GM19467 (cell line): Measurements from ENCODE around the gene S100A6.
"Not testable (repeated sequence)": the region's sequence is repeated elsewhere in the genome, so short reads cannot be mapped to it uniquely, and the experiment has no call there.

ENCODE experiments used
- ATAC-seq: cut with Tn5 transposase; IDR thresholded peaks from one replicate; pipeline ENCODE4 v1.9.1; 2021; ENCODE audit warnings: mild to moderate bottlenecking, moderate library complexity; ENCODE audit not compliant: unreplicated experiment

Gene S100A6

GRCh38 chr1:153565529-153566374, 30.0 kb upstream of the S100A6 start, which contains the start of gene S100A2:
Gene S100A2 (minus strand): TSS chr1:153565844. CDS start chr1:153563877, 1,967 bp downstream.
- ATAC-seq = no peak

- ATAC-seq = no peak
Measured at GRCh38 chr1:153563991-153564390, 28.2 kb upstream of the S100A6 start.

- ATAC-seq = no peak
Measured at GRCh38 chr1:153563483-153563901, 27.7 kb upstream of the S100A6 start.

GRCh38 chr1:153562021-153562420, 26.2 kb upstream of the S100A6 start:
- not testable (repeated sequence) for ATAC-seq

- ATAC-seq = no peak
Measured at GRCh38 chr1:153561466-153561985, 25.7 kb upstream of the S100A6 start.

- no peak for ATAC-seq
Measured at GRCh38 chr1:153560771-153561465, 25.1 kb upstream of the S100A6 start.

- no peak for ATAC-seq
Measured at GRCh38 chr1:153560241-153560640, 24.4 kb upstream of the S100A6 start.

- ATAC-seq = no peak
Measured at GRCh38 chr1:153557877-153558276, 22.1 kb upstream of the S100A6 start.

- ATAC-seq = no peak
Measured at GRCh38 chr1:153556348-153556747, 20.6 kb upstream of the S100A6 start.

GRCh38 chr1:153553830-153554541, 18.2 kb upstream of the S100A6 start:
- ATAC-seq = no peak

- no peak for ATAC-seq
Measured at GRCh38 chr1:153553096-153553495, 17.3 kb upstream of the S100A6 start.

- ATAC-seq = no peak
Measured at GRCh38 chr1:153552335-153552734, 16.5 kb upstream of the S100A6 start.

GRCh38 chr1:153550827-153551500, 15.2 kb upstream of the S100A6 start:
- ATAC-seq = no peak

- ATAC-seq = no peak
Measured at GRCh38 chr1:153550398-153550758, 14.6 kb upstream of the S100A6 start.

GRCh38 chr1:153549741-153550397, 14.1 kb upstream of the S100A6 start:
- no peak for ATAC-seq

- no peak for ATAC-seq
Measured at GRCh38 chr1:153548722-153549688, 13.2 kb upstream of the S100A6 start, which contains the start of gene S100A3. Gene S100A3 (minus strand): TSS chr1:153549258. CDS start chr1:153548485, 773 bp downstream.

- no peak for ATAC-seq
Measured at GRCh38 chr1:153547560-153548551, 12.1 kb upstream of the S100A6 start.
